Measurements from ENCODE around the gene TRIM45. TPM values are rescaled to one million over a fixed set of nuclear protein-coding genes. Genes with fewer than 3 reads are reported as not detected.

Gene TRIM45
- total RNA-seq, 4 donors from 2014 or later = 1.8 to 28.9 (median 4.4) TPM

DNA sequence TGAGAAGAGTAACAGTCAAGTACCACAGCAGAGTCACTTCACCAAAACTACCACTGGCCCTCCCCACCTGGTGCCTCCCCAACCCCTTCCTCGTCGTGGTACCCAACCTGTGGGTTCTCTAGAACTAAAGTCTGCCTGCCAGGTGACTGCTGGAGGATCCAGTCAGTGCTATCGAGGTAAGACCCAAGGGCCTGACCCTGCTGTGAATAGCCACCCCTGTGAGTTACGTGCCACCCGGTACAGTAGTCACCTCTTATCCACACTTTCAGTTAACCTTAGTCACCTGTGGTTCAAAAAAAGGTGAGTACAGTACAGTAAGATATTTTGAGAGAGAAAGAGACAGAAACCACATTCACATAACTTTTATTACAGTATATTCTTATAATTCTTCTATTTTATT lies 44.9 kb downstream of the TRIM45 start:
- TF ChIP-seq, protein P1, sequence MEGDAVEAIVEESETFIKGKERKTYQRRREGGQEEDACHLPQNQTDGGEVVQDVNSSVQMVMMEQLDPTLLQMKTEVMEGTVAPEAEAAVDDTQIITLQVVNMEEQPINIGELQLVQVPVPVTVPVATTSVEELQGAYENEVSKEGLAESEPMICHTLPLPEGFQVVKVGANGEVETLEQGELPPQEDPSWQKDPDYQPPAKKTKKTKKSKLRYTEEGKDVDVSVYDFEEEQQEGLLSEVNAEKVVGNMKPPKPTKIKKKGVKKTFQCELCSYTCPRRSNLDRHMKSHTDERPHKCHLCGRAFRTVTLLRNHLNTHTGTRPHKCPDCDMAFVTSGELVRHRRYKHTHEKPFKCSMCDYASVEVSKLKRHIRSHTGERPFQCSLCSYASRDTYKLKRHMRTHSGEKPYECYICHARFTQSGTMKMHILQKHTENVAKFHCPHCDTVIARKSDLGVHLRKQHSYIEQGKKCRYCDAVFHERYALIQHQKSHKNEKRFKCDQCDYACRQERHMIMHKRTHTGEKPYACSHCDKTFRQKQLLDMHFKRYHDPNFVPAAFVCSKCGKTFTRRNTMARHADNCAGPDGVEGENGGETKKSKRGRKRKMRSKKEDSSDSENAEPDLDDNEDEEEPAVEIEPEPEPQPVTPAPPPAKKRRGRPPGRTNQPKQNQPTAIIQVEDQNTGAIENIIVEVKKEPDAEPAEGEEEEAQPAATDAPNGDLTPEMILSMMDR (IDR thresholded peaks at IDR 0.05) = no peak
- TF ChIP-seq POLR2A (IDR thresholded peaks at IDR 0.05) = no peak
- Histone ChIP-seq H3K9me3 (no peaks in the 10 kb centered on the region), H3K4me1 (no peaks in the 10 kb centered on the region), H3K27ac (no peak overlapping the region), H3K36me3 (peaks cover 0 to 70% (median 0%) of the 10 kb centered on the region in 3 donors), H3K4me3 (no peak overlapping the region), H3K27me3 (no peaks in the 10 kb centered on the region)
- no peak for DNase-seq

DNA sequence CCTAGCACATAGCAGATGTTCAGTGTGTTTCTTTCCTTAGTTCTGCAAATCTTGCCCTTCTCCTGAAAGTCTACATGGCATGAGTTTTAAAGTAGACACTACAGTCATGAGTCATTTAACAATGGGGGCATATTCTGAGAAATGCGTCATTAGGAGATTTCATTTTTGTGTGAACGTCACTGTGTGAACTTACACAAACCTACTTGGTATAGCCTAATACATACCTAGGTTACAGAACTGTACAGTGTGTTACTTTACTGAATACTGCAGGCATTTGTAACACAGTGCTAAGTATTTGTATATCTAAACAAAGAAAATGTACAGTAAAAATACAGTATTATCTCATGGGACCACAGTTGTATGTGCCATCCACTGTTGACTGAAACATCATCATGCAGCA lies 51.4 kb downstream of the TRIM45 start:
- no peak overlapping the region for H3K4me3 ChIP-seq
- DNase-seq = no peak
- no peaks in the 10 kb centered on the region for H3K9me3 ChIP-seq
- H3K27ac ChIP-seq = no peak overlapping the region
- peaks cover 0 to 8% (median 0%) of the 10 kb centered on the region in 3 donors for H3K36me3 ChIP-seq
- H3K27me3 ChIP-seq = no peaks in the 10 kb centered on the region
- TF ChIP-seq, protein P1 (IDR thresholded peaks at IDR 0.05) = no peak
- no peak for TF ChIP-seq POLR2A (IDR thresholded peaks at IDR 0.05)
- no peaks in the 10 kb centered on the region for H3K4me1 ChIP-seq

DNA sequence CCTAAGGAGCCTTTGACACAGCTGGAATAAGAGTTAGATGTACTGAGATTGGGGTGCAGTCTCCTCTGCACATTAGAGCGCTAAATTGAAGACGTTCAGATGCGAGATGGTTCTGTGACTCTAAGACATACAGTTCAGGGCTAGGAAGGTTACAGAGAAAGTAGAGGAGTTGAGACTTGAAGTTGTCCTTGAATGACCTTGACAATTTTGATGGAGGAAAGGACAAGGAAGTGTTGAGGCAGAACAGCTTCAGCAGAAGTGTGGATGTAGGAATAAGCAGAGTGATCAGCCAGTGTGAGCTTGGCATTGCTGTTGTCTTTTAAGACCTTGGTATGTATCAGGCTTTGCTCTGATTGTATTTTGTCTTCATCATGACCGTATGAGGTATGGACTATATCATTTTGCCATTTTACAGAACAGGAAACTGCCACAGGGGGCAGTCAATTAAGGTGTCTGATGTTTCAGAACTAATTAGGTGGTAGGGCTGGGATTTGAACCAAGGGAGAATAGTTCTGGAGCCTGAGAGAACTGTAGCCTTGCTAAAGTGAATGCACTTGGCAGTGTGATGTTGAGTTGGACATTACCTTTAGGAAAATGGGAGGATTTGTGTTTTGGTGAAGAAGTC lies 52.2 kb downstream of the TRIM45 start:
- H3K4me3 ChIP-seq = no peak overlapping the region
- H3K9me3 ChIP-seq = no peaks in the 10 kb centered on the region
- H3K27me3 ChIP-seq = no peaks in the 10 kb centered on the region
- no peak overlapping the region for H3K27ac ChIP-seq
- TF ChIP-seq, protein P1 (IDR thresholded peaks at IDR 0.05) = no peak
- TF ChIP-seq POLR2A (IDR thresholded peaks at IDR 0.05) = no peak
- H3K4me1 ChIP-seq = no peaks in the 10 kb centered on the region
- DNase-seq = no peak
- peaks cover 0 to under 1% (median 0%) of the 10 kb centered on the region in 3 donors for H3K36me3 ChIP-seq

DNA sequence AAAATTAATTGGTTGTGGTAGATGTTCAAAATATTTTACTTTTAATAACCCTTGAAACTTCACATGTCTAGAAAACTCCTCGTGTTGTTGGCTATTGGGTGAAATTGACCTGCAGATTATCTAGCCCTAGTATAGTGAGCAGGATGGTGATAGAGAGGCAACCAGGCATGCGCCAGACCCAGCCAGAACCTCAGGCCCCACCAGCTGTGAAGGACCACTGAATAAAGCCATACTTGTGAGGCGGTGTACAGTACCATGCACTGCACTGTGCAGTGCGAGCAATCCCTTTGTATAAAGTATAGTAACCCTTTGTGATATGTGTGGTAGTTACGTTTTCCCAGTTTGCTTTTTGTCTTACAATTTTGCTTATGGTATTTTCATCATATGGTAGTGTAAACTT lies 53.0 kb downstream of the TRIM45 start:
- no peak for TF ChIP-seq POLR2A (IDR thresholded peaks at IDR 0.05)
- TF ChIP-seq, protein P1 (IDR thresholded peaks at IDR 0.05) = no peak
- H3K36me3 ChIP-seq = no peaks in the 10 kb centered on the region
- no peaks in the 10 kb centered on the region for H3K9me3 ChIP-seq
- no peak overlapping the region for H3K27ac ChIP-seq
- H3K4me1 ChIP-seq = no peaks in the 10 kb centered on the region
- no peak overlapping the region for H3K4me3 ChIP-seq
- DNase-seq = no peak
- H3K27me3 ChIP-seq = no peaks in the 10 kb centered on the region

DNA sequence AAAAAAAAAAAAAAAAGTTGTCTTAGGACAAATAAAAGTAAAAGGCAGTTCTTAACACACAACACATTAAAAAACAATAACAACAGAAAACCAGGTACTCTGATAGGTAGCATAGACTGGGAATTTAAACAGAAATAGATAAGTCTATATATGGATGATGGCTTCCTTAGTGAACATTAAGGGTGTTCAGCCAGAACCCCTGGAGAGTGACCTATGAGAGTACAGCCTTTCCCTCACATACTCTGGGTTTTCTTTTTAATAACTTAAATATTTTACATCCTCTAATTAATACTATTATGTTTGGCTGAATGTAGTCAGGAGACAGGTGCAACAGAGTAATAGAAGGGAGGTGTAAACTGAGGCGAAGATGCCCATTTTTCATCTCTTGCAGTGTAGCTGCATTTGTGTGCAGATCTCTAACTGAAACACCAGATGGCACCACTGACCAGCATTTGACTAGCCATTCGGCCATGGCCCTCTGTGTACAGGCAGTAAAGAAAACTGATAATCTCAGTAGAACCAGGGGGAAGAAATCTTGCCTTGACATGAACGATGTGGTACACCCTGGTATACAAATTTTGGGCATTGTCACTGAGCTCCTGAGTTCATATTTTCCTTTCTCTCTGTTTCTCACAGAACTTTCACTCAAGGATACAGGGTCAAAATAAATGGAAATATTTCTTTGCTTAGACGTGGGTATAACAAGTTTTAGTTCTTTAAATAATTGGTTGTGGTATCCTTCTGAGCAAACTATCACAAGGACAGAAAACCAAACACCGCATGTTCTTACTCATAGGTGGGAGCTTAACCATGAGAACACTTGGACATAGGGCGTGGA lies 53.8 kb downstream of the TRIM45 start:
- Histone ChIP-seq H3K9me3 (no peaks in the 10 kb centered on the region), H3K4me3 (no peak overlapping the region)
- DNase-seq = peak in 2 of 3 donors; percentile 27 to 66

More for the DNA sequence above, 53.8 kb downstream of the TRIM45 start:
- TF ChIP-seq, protein P1 (IDR thresholded peaks at IDR 0.05) = peak in 5 of 6 experiments; percentile 56 to 93 (median 86)
- no peak for TF ChIP-seq POLR2A (IDR thresholded peaks at IDR 0.05)
- Histone ChIP-seq H3K27ac (no peak overlapping the region), H3K27me3 (no peaks in the 10 kb centered on the region), H3K4me1 (no peaks in the 10 kb centered on the region), H3K36me3 (no peaks in the 10 kb centered on the region)
